CD14-positive monocyte (primary cell): ENCODE results near the gene ZSWIM3. TPM values are rescaled to one million over a fixed set of nuclear protein-coding genes. Genes with fewer than 3 reads are reported as not detected.

Source experiments
- DNase-seq, 3 donors: peaks; one replicate each; pipeline ENCODE4 v3.0.0-alpha.2; 2011 to 2022
- H2AFZ ChIP-seq: 2 replicates; pipeline ENCODE4 v1.6.0; 2012; ENCODE audit warnings: mild to moderate bottlenecking, low read depth, low read length, inconsistent platforms; ENCODE audit not compliant: insufficient read depth, poor library complexity, severe bottlenecking
- H3K27ac ChIP-seq, 2 donors: 1 replicate in 1 of 2; 2 replicates in 1 of 2; pipeline ENCODE4 v1.5.1; 2012 to 2013; ENCODE audit warnings: low read length in 2 of 2, control low read depth in 1 of 2, inconsistent platforms in 1 of 2, low read depth in 1 of 2, mild to moderate bottlenecking in 1 of 2
- H3K27me3 ChIP-seq, 2 donors: one replicate each; pipeline versions ENCODE4 v1.6.0 to v1.6.1; 2011 to 2013; ENCODE audit warnings: low read length in 2 of 2; ENCODE audit not compliant: control insufficient read depth in 2 of 2, insufficient read depth in 2 of 2
- H3K36me3 ChIP-seq, 2 donors: replicated peaks in 1 of 2; 1 replicate in 1 of 2; 2 replicates in 1 of 2; pipeline versions ENCODE4 v1.5.1 to v1.6.1; 2012 to 2013; ENCODE audit warnings: low read length in 2 of 2, control low read depth in 1 of 2, inconsistent platforms in 1 of 2, mild to moderate bottlenecking in 1 of 2; ENCODE audit not compliant: insufficient read depth in 2 of 2, control insufficient read depth in 1 of 2
- H3K4me1 ChIP-seq, 2 donors: 1 replicate in 1 of 2; 2 replicates in 1 of 2; pipeline versions ENCODE4 v1.5.1 to v1.6.1; 2012 to 2013; ENCODE audit warnings: low read length in 2 of 2, control low read depth in 1 of 2, inconsistent platforms in 1 of 2, mild to moderate bottlenecking in 1 of 2, moderate library complexity in 1 of 2; ENCODE audit not compliant: insufficient read depth in 2 of 2, control insufficient read depth in 1 of 2
- H3K4me2 ChIP-seq: replicated peaks from 2 replicates; pipeline ENCODE3; 2012; ENCODE audit warnings: low read length, moderate library complexity, mild to moderate bottlenecking; ENCODE audit not compliant: poor library complexity, severe bottlenecking; ENCODE audit errors: extremely low read depth
- H3K4me3 ChIP-seq, 3 experiments: fragments of 200-600 bp in 1 of 3; sonication (generic) in 1 of 3; replicated peaks in 1 of 3; 1 replicate in 2 of 3; 2 replicates in 1 of 3; pipeline ENCODE4 v1.5.1; 2011 to 2013; ENCODE audit warnings: low read length in 3 of 3, mild to moderate bottlenecking in 3 of 3, control low read depth in 2 of 3, low read depth in 2 of 3, inconsistent platforms in 1 of 3, moderate library complexity in 1 of 3
- H3K79me2 ChIP-seq: 2 replicates; pipeline ENCODE4 v1.6.0; 2012; ENCODE audit warnings: mild to moderate bottlenecking, control low read depth, inconsistent platforms, low read length, moderate library complexity; ENCODE audit not compliant: insufficient read depth
- H3K9ac ChIP-seq: 2 replicates; pipeline ENCODE4 v1.6.0; 2017; ENCODE audit warnings: low read length, mild to moderate bottlenecking; ENCODE audit not compliant: insufficient read depth, poor library complexity, severe bottlenecking
- H3K9me3 ChIP-seq, 2 donors: replicated peaks in 1 of 2; 1 replicate in 1 of 2; 2 replicates in 1 of 2; pipeline versions ENCODE4 v1.5.1 to v1.6.1; 2012 to 2013; ENCODE audit warnings: low read length in 2 of 2, control low read depth in 1 of 2; ENCODE audit not compliant: control insufficient read depth in 1 of 2, insufficient read depth in 1 of 2
- H4K20me1 ChIP-seq: 2 replicates; pipeline ENCODE4 v1.6.0; 2012; ENCODE audit warnings: mild to moderate bottlenecking, low read length, control low read depth, moderate library complexity; ENCODE audit not compliant: insufficient read depth
- H3K27ac Mint-ChIP-seq, 7 donors: one replicate each; pipeline ENCODE4 v1.8.0; 2020; ENCODE audit warnings: mild to moderate bottlenecking in 7 of 7, mixed read lengths in 7 of 7, moderate library complexity in 6 of 7, inconsistent platforms in 2 of 7
- H3K27me3 Mint-ChIP-seq, 3 donors: one replicate each; pipeline ENCODE4 v1.8.0; 2021 to 2022; ENCODE audit warnings: low read depth in 3 of 3, mild to moderate bottlenecking in 3 of 3, mixed read lengths in 3 of 3, moderate library complexity in 3 of 3, inconsistent platforms in 1 of 3
- H3K36me3 Mint-ChIP-seq, 2 donors: one replicate each; pipeline ENCODE4 v1.8.0; 2020; ENCODE audit warnings: mixed read lengths in 2 of 2, inconsistent platforms in 1 of 2, mild to moderate bottlenecking in 1 of 2
- H3K4me1 Mint-ChIP-seq: one replicate; pipeline ENCODE4 v1.8.0; 2020; ENCODE audit warnings: mild to moderate bottlenecking, mixed read lengths
- H3K4me3 Mint-ChIP-seq, 2 donors: one replicate each; pipeline ENCODE4 v1.8.0; 2020; ENCODE audit warnings: mild to moderate bottlenecking in 2 of 2, mixed read lengths in 2 of 2, moderate library complexity in 1 of 2
- H3K9me3 Mint-ChIP-seq, 7 donors: one replicate each; pipeline ENCODE4 v1.8.0; 2020 to 2022; ENCODE audit warnings: mixed read lengths in 7 of 7, mild to moderate bottlenecking in 6 of 7, moderate library complexity in 6 of 7, inconsistent platforms in 2 of 7
- WGBS: methylation state at CpG from one replicate; pipeline ENCODE4 v1.1.5; 2013; ENCODE audit warnings: missing lambda C conversion rate; ENCODE audit not compliant: insufficient coverage; 5-methylcytosine and 5-hydroxymethylcytosine counted together
- intact Hi-C, 2 donors: fragments of 100-400 bp; cut with micrococcal nuclease; formaldehyde crosslinking; loops; one replicate each; pipeline versions ENCODE4 v1.15.0 to v1.15.1; 2023
- polyA plus RNA-seq, 3 donors: library from polyadenylated mRNA; depleted of rRNA in 1 of 3; unstranded in 2 of 3; stranded (reverse) in 1 of 3; fragments of 300-500 nt in 2 of 3; fragments of >200 nt in 1 of 3; fragmentation: Illumina TruSeq in 2 of 3; gene quantifications; 1 replicate in 2 of 3; 2 replicates in 1 of 3; pipeline ENCODE4 v1.2.3, GENCODE V29; 2012 to 2021
- TF ChIP-seq, protein P1 (sequence below): fragments of 200-600 bp; IDR thresholded peaks from one replicate; pipeline ENCODE4 v1.8.0; 2022; ENCODE audit warnings: antibody characterized with exemption, mild to moderate bottlenecking

ZSWIM3 gene
- polyA plus RNA-seq, 3 donors = 0.29 to 1.5 (median 0.64) TPM

DNA sequence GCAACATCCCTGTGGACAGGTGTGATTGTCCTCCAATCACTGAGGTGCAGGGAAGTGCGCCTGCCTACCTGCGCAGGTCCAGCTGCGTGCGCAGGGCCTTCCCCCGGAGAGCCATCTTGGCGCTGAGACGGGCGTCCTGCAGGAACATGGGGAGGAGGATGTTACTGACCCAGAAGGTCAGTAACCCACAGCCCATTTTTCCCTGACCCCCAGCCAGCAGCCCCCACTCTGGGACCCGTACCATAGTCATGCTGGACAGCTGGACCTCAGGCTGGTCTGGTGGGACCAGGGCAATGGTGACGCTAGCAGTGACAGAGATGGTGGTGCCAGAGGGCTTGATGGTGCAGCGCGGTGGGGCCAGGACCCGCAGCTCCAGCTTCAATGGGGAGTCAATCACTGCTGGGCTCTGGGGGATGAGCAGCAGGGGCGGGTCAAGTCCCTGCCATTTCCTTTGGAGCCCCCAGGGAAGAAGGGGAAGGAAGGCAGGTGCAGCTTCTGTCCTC is 44.8 kb downstream of the ZSWIM3 start:
- H3K36me3 Mint-ChIP-seq = peaks cover 22 to 27% of the 10 kb centered on the region in 2 donors
- Histone ChIP-seq H3K4me2 (no peak overlapping the region), H3K9me3 (no peaks in the 10 kb centered on the region), H3K79me2 (peaks cover under 1% of the 10 kb centered on the region), H3K4me3 (no peak overlapping the region), H2AFZ (no peak overlapping the region), H3K36me3 (peaks cover 23% of the 10 kb centered on the region in 2 donors), H4K20me1 (peaks cover 18% of the 10 kb centered on the region), H3K27me3 (no peaks in the 10 kb centered on the region), H3K27ac (no peak overlapping the region), H3K4me1 (no peaks in the 10 kb centered on the region), H3K9ac (no peak overlapping the region)
- intact Hi-C loops = no loop called here
- 100% methylated on average over 7 of the region's 14 CpGs for WGBS
- no peaks in the 10 kb centered on the region for H3K27me3 Mint-ChIP-seq
- no peak overlapping the region for H3K4me3 Mint-ChIP-seq
- H3K4me1 Mint-ChIP-seq = peaks cover 7% of the 10 kb centered on the region
- DNase-seq = no peak
- peaks cover 0 to 3% (median 0%) of the 10 kb centered on the region in 7 donors for H3K9me3 Mint-ChIP-seq
- no peak overlapping the region for H3K27ac Mint-ChIP-seq
- TF ChIP-seq, protein P1, sequence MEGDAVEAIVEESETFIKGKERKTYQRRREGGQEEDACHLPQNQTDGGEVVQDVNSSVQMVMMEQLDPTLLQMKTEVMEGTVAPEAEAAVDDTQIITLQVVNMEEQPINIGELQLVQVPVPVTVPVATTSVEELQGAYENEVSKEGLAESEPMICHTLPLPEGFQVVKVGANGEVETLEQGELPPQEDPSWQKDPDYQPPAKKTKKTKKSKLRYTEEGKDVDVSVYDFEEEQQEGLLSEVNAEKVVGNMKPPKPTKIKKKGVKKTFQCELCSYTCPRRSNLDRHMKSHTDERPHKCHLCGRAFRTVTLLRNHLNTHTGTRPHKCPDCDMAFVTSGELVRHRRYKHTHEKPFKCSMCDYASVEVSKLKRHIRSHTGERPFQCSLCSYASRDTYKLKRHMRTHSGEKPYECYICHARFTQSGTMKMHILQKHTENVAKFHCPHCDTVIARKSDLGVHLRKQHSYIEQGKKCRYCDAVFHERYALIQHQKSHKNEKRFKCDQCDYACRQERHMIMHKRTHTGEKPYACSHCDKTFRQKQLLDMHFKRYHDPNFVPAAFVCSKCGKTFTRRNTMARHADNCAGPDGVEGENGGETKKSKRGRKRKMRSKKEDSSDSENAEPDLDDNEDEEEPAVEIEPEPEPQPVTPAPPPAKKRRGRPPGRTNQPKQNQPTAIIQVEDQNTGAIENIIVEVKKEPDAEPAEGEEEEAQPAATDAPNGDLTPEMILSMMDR = no peak

DNA sequence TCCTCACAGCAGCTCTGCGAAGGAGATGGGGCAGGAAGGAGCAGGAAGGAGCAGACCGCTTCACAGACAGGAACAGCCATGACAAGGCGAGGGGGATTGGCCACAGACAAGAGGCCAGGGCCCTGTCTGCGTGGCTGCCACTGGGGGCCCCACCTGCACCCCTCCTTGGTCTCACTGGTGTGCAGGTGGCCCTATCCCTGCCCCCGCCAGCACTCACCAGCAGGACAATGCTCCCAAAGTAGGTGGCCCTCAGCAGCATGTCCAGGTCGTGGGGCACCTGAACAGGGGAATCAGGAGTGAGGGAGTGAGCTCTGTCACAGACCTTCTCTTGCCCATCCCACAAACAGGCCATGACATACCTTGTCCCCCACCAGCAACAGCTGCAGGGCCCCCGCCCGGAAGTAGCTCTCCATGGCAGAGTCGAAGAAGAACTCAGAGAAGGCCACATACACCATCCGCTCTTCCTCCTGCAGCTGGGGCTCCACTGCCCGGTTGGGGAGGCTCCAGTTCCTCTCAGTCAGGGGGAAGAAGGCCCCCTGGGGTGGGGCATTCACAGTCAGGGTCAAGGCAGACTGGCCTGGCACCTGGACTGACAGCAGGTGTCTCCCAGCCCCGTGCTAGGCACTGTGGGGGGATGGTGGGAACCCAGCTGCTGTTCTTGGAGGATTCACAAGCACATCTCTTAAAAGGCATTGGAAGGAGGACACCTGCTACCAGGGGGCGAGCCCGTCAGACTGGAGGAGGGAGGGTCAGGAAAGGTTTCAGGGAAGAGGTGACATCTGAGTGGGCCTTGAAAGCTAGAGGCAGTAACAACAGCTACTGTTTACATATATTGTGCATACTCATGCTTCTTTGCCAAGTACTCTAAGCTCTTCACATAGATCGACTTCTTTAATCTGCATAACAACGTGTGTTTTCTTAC is 47.4 kb downstream of the ZSWIM3 start:
- H3K9me3 ChIP-seq = no peaks in the 10 kb centered on the region
- H3K27me3 ChIP-seq = no peaks in the 10 kb centered on the region
- H3K27ac Mint-ChIP-seq = peak overlapping the region in 2 of 7 donors; percentile 15 to 61
- peaks cover 14% of the 10 kb centered on the region for H3K4me1 Mint-ChIP-seq
- intact Hi-C loops = no loop called here
- peaks cover 0 to 3% of the 10 kb centered on the region in 2 donors for H3K36me3 Mint-ChIP-seq
- WGBS = 83% methylated on average over 6 of the region's 16 CpGs
- H3K4me1 ChIP-seq = peaks cover 7% of the 10 kb centered on the region in 2 donors
- no peak overlapping the region for H2AFZ ChIP-seq
- no peaks in the 10 kb centered on the region for H3K36me3 ChIP-seq
- no peak overlapping the region for H3K4me2 ChIP-seq
- no peaks in the 10 kb centered on the region for H4K20me1 ChIP-seq
- H3K9me3 Mint-ChIP-seq = no peaks in the 10 kb centered on the region
- H3K9ac ChIP-seq = no peak overlapping the region
- DNase-seq = no peak
- no peak overlapping the region for H3K4me3 Mint-ChIP-seq
- H3K79me2 ChIP-seq = no peaks in the 10 kb centered on the region
- TF ChIP-seq, protein P1 = no peak
- H3K27me3 Mint-ChIP-seq = peaks cover 0 to 2% (median 0%) of the 10 kb centered on the region in 3 donors
- no peak overlapping the region for H3K27ac ChIP-seq
- no peak overlapping the region for H3K4me3 ChIP-seq
